ENCODE measurements around the gene JAKMIP3. TPM values are rescaled to one million over a fixed set of nuclear protein-coding genes. Genes with fewer than 3 reads are reported as not detected.

The JAKMIP3 gene
- total RNA-seq, 4 donors from 2014 or later, result 0.24 to 0.67 (median 0.51) TPM

- in situ Hi-C loops (cut with MboI; ENCODE audit: low sequenced_read_pairs in 4 of 4) (no loop called here), intact Hi-C loops (cut with DNase I; ENCODE audit: low total_unique reads) (no loop called here)
- no peaks in the 10 kb centered on the region for H3K9me3 ChIP-seq
- ATAC-seq (no peak), DNase-seq (no peak)
- no peaks in the 10 kb centered on the region for H3K36me3 ChIP-seq
- peaks cover 3 to 16% (median 14%) of the 10 kb centered on the region in 3 donors for H3K27me3 ChIP-seq
- H3K4me1 ChIP-seq, result no peaks in the 10 kb centered on the region
- TF ChIP-seq CTCF (IDR thresholded peaks at IDR 0.05 in 4 of 5, conservative IDR thresholded peaks at IDR 0.05 in 1 of 5) (no peak), POLR2A (IDR thresholded peaks at IDR 0.05) (no peak)
- no peak overlapping the region for H3K4me3 ChIP-seq
- no peak overlapping the region for H3K27ac ChIP-seq
These were observed 21.7 kb upstream of the JAKMIP3 start for GRCh38 chr10:132043861-132044695.

- H3K36me3 ChIP-seq, result no peaks in the 10 kb centered on the region
- no peak for ATAC-seq
- no peaks in the 10 kb centered on the region for H3K9me3 ChIP-seq
- TF ChIP-seq CTCF (IDR thresholded peaks at IDR 0.05 in 4 of 5, conservative IDR thresholded peaks at IDR 0.05 in 1 of 5) (no peak), POLR2A (IDR thresholded peaks at IDR 0.05) (no peak)
- no peak for DNase-seq
- in situ Hi-C loops (cut with MboI; ENCODE audit: low sequenced_read_pairs in 4 of 4), result no loop called here
- intact Hi-C loops (cut with DNase I; ENCODE audit: low total_unique reads), result no loop called here
- peaks cover 3 to 16% (median 14%) of the 10 kb centered on the region in 3 donors for H3K27me3 ChIP-seq
- no peaks in the 10 kb centered on the region for H3K4me1 ChIP-seq
- H3K4me3 ChIP-seq, result no peak overlapping the region
- no peak overlapping the region for H3K27ac ChIP-seq
These were observed 20.9 kb upstream of the JAKMIP3 start for GRCh38 chr10:132044803-132045202.

GRCh38 chr10:132045324-132045723, 20.4 kb upstream of the JAKMIP3 start:
- no peaks in the 10 kb centered on the region for H3K36me3 ChIP-seq
- no peak overlapping the region for H3K27ac ChIP-seq
- ATAC-seq, result no peak
- no peaks in the 10 kb centered on the region for H3K4me1 ChIP-seq
- TF ChIP-seq POLR2A (IDR thresholded peaks at IDR 0.05) (no peak), CTCF (IDR thresholded peaks at IDR 0.05 in 4 of 5, conservative IDR thresholded peaks at IDR 0.05 in 1 of 5) (no peak)
- intact Hi-C loops (cut with DNase I; ENCODE audit: low total_unique reads) (no loop called here), in situ Hi-C loops (cut with MboI; ENCODE audit: low sequenced_read_pairs in 4 of 4) (no loop called here)
- H3K4me3 ChIP-seq, result no peak overlapping the region
- no peaks in the 10 kb centered on the region for H3K9me3 ChIP-seq
- H3K27me3 ChIP-seq, result peaks cover 3 to 16% (median 14%) of the 10 kb centered on the region in 3 donors
- no peak for DNase-seq

- peaks cover 3 to 17% (median 16%) of the 10 kb centered on the region in 3 donors for H3K27me3 ChIP-seq
- H3K9me3 ChIP-seq, result peaks cover 0 to 14% (median 0%) of the 10 kb centered on the region in 3 donors
- H3K36me3 ChIP-seq, result no peaks in the 10 kb centered on the region
- intact Hi-C loops (cut with DNase I; ENCODE audit: low total_unique reads), result no loop called here
- DNase-seq, result no peak
- no peaks in the 10 kb centered on the region for H3K4me1 ChIP-seq
- no peak overlapping the region for H3K4me3 ChIP-seq
- in situ Hi-C loops (cut with MboI; ENCODE audit: low sequenced_read_pairs in 4 of 4), result no loop called here
- no peak overlapping the region for H3K27ac ChIP-seq
- no peak for TF ChIP-seq POLR2A (IDR thresholded peaks at IDR 0.05)
- TF ChIP-seq CTCF (IDR thresholded peaks at IDR 0.05 in 4 of 5, conservative IDR thresholded peaks at IDR 0.05 in 1 of 5), result no peak
- no peak for ATAC-seq
These were observed 18.0 kb upstream of the JAKMIP3 start for GRCh38 chr10:132047575-132048293.
